HG03565 (cell line): Measurements from ENCODE around the gene ALPP.
"Not testable (repeated sequence)": the region's sequence is repeated elsewhere in the genome, so short reads cannot be mapped to it uniquely, and the experiment has no call there.

Experiments used
- ATAC-seq: cut with Tn5 transposase; IDR thresholded peaks from one replicate; pipeline ENCODE4 v1.9.1; 2021; ENCODE audit warnings: mild to moderate bottlenecking, moderate library complexity; ENCODE audit not compliant: unreplicated experiment

Gene ALPP

GRCh38 chr2:232419245-232420072 lies 40.9 kb downstream of the ALPP start:
- ATAC-seq: no peak

GRCh38 chr2:232420073-232420454 lies 41.5 kb downstream of the ALPP start:
- ATAC-seq: no peak

- ATAC-seq: no peak
Measured at GRCh38 chr2:232420463-232421188, 42.1 kb downstream of the ALPP start.

GRCh38 chr2:232421189-232421785 lies 42.7 kb downstream of the ALPP start:
- no peak for ATAC-seq

GRCh38 chr2:232422051-232422450 lies 43.5 kb downstream of the ALPP start:
- no peak for ATAC-seq

- ATAC-seq: not testable (repeated sequence)
Measured at GRCh38 chr2:232422996-232423395, 44.4 kb downstream of the ALPP start.

GRCh38 chr2:232423407-232423806 lies 44.9 kb downstream of the ALPP start:
- not testable (repeated sequence) for ATAC-seq

- no peak for ATAC-seq
Measured at GRCh38 chr2:232431705-232432590, 53.4 kb downstream of the ALPP start.
